Kasumi-1 (cell line): ENCODE measurements around the gene CNTN5.
A peak's percentile ranks its signal among the peaks of the same experiment; 100 is the strongest.

ENCODE experiments used
- DNase-seq, 2 experiments: peaks; one replicate each; lab custom pipeline; 2025; lab: John Stamatoyannopoulos, UW

Gene CNTN5

DNA sequence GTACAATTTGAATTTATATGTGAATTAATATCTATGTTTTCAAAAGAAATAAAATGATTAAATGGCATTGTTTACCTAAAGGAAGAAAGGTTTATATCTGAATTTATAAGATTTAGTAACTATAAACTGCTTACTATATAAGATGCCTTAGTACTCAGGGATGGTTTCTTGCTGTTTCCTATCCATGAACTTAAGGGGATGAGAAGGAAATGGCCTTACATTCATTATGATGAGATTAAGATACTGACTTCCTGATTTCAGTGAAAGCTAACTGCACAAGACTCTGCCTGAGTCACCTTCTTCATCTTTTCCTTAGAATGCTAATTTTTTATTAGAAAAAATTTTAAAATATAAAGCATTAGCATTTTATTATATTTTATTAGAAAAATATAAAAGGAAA lies 1060.1 kb downstream of the CNTN5 start:
- no peak for DNase-seq

DNA sequence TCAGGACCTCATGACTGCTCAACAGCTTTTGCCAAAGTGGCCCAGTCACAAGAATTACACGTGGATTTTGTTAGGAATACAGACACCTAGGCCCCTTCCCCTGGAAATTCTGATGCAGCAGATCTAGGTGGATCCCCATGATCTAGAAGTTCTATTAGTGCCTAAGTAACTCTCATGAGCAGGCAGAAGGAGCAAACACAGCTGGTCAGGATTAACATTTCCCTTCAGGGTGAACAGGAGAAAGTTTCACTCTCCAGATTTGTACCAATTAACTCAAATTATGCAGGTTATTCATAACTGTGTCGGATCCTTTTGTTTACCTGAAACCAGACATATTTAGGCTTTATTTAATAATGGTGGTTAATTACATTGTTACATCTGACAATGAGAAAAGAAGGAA lies 1072.9 kb downstream of the CNTN5 start:
- DNase-seq, result no peak

DNA sequence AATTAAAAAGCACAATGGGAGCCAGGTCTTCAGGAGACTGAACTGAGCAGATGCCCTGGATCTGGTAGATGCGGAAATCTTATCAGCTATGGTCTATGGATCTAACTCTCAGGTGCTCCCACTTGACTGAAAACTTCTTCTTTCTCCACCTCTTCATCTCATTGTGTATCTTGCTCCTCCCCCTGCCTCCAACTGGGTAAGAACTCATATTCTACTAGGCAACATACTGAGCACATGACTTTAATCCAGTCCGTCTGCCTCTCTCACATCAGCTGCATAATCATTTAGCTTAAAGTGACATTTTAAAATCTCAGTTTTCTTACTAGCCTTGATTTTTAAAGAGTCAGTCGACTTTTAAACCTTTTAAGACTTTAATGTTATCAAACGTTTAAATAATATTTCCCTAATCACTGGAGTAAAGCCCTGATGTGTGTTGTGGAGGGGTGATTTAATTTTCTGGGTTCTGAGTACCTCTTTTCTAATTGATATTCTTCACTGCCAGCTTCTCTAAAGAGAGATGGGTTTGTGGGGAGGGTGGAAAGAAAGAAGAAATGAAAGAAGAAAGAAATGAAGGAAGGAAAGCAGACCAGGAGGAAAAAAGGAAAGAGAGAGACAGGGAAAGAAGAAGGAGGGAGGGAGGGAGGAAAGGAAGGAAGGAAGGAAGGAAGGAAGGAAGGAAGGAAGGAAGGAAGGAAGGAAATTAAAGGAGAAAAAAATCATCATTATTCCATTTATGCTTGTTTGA lies 1073.5 kb downstream of the CNTN5 start:
- DNase-seq, result no peak

DNA sequence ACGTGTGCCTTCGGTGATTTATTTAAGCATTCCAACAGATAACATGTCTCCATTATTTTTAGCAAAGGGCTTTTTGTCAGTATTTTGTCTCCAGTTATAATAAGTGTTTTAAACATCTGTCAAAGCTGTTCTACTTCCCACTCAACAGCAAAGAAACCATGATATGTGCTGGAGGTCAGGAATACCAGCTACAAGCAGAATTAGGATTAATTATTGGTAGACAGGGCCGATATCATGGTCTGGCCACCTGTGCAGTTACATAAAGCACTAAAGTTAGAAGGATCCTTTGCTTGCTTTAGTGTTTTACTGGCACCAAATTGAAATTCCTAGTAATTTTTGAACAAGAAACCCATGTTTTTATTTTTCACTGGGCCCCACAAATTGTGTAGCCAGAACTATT lies 1075.1 kb downstream of the CNTN5 start:
- no peak for DNase-seq

DNA sequence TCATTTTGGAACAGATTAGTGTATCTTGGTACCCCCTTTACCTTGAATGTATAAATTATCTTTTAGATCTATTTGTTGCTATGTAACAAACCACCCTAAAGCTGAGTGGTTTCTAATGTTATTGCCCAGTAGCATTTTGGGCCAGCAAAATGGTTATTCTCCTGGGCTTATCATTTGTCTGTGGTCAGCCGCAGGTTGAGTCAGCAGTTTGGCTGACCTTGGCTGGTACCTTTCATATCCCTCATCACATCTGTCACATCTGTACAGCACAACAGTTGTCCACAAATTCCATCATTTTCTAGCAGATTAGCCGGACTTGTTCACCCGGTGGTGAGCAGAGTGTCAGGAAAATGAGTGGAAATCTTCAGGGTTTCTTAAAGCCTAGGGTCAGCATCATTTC lies 1077.8 kb downstream of the CNTN5 start:
- no peak for DNase-seq

DNA sequence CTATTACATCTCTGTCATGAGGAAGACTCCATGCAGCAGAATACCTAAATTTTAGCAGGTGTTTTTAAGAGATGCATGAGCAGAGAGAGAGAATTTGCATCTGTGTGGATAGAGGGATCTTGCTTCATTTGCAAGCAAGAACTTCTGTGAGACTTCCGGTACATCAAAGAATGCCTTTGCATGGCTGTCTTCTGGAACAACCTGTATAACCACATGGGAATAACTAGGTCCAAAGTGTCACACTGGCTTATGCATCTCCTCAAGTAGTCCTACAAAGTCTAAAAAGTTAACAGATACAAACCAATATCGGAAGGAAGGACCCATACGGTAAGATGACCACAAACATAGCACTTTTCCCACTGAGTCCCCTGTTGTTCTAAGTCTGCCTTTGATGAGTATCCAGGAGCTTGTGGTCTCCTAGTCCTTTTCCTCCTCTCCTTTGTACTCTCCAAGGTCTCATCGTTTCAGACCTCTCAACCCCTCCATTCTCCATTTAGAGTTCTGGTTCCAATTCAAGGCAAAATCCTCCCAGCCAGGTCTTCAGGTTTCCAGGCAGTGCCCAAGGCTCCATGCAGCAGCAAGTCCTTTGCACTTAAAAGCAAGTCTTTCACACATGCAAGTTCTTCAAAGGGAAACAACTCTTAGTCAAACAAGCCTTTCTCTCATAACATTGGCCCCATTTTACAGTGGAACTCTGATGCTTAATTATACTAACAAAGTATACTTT lies 1084.7 kb downstream of the CNTN5 start:
- DNase-seq, result no peak

DNA sequence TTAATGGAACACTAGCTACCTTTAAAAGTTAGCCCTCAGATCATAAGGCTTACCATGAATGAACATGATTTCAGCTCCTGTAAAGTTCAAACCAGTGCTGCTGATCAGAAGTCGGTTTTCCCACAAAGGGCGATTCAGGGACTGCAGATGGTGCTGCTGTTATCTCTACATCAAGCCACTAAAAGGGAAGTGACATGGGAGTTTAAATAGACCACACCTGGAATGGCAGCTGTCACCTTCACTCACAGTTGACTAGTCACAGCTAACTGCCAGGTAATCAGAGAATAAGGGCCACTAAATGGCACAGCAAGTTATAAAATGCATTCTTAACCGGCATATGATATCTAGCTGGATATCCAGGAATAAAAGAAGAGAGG lies 1085.2 kb downstream of the CNTN5 start:
- no peak for DNase-seq

DNA sequence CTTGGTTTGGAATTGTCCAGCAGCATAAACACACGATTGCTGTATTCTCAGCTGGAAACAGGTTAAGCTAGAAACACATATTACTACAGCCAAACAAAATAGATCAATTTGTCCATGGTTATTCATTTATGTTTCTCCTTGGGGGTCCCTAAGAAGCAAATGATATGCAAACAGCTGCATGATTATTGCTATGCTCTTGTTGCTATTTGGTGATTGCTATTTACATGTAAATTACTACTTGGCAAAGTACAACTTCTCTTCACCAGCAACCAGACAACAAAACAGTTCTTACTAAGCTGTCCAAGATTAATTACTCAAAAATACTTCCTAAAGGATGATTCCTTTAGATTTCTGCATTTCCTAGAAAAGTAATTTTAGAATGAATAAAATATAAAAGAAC lies 1098.4 kb downstream of the CNTN5 start:
- no peak for DNase-seq

DNA sequence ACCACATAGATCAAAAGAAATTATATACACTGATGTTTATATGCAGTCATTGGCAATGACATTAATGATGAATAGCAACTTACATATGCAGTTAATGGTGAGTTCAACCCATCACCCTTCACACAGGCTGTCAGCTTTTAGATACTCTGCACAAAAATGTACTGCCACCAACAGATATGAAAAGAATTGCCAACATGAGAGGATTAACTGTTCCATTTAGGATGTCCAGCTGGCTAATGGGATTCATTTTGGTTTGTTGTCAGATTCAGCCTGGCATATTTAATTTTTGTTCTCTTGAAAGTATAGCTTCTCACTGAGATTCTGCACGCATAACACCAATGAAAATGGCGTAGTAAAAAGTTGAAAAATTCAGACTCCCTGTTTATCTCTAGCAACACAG lies 1112.4 kb downstream of the CNTN5 start:
- DNase-seq, result no peak

DNA sequence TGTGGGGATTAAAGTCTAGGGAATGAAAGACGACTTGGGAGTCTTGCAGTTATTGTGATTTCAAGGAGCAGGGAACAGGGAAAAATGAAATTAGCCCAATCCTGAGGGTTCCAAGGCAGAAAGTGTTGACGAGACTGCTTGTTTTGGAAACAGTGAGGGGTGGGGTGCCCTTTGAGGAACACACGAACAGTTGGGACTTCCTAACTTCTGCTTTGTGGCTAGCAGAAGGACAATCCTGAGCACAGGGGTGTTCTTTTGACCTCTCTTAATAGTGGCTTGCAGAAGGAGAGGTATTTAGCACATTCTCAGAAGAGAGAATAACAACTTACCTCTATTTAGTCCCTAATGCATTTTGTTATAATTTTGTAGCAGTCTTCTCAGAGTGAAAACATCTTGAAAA lies 1120.5 kb downstream of the CNTN5 start:
- peak; percentile 2 to 20 for DNase-seq

DNA sequence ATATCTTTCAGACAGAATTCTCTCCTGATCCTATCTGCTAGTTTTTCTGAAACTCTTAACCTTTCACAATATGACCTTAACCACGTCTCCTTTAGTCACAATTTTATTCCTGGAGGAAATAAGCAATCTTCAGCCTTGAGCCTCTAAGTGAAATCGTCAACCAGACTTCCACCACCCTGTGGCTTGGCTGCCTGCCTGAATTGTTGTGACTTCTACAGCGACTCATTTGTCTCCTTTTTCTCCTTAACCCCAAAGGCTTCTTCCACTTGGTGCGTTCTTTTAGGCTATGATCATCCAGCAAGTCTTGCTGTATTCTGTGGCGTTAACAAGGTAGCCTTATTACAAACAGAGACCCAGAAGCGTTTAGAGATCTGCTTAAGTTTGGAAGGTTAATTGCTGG lies 1131.2 kb downstream of the CNTN5 start:
- DNase-seq, result peak; percentile 48 to 70

DNA sequence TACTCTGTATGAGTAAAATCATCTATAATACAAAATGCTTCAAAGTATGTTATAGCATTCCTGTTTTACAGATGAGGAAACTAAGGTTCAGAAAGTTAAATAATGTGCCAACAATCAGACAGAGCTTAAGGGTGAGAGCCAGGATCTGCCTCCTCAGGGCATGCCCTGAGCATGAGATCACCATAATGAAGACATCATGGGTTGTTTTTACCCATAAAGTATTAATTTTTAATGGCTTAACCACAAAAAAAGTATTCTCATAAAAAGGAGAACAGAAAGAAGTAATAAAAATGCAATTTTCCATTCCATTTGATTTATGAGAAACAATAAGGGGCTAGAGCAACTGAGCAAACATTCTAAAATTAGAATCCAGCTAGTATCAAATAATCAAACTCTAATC lies 1132.0 kb downstream of the CNTN5 start:
- no peak for DNase-seq

DNA sequence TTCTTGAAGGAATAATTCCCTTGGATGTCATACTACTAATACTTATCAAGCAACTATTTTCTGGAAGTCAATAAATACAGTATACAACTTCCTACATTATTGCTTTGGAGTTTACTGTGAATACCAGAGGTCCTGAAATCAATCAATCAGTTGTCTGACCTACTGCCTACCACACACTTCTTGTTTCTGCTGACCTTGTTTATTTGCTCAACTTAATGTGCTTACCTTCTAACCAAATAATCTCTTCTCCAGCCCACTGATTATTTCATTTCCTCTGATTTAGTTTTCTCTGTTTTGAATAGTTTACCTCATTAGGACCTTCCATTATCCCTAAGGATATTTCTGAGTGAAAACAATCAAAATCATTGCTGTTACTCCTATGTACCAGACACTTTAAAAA lies 1142.7 kb downstream of the CNTN5 start:
- no peak for DNase-seq

DNA sequence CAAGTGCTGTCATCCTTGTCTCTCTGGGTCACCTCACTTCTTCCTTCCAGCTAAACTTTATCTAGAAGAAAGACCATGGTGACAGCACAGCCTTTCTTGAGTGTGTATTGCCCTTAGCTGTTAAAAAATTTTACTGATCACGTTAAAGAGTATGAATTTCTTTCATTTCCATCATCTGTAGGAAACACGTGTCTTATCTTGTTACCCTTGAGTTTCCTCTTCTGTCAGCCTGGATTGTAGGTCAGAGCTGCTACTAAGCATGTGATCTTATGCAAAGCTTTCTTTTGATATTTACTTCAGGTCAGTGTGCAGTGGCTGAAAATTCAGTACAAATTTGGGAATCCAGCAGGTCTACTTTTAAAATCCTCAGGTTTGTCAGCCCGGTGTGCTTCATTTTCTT lies 1154.1 kb downstream of the CNTN5 start:
- no peak for DNase-seq

DNA sequence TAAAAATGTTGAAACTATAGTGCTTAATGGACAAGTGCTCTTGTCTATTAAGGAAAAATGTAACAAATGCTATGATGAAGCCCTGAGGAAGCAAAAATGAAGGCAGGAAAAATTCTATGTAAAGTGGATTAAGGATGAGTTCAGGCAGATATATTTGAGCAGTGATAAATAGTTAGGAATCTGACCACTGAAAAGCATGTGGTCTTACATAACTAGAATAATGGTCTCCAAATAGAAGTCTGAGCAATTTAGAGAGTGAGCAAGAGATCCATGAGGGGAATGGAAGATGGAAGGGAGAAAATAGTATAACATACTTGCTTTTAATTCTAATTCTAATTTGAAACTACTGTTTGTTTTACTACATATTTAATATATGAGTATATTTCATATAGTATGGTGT lies 1155.7 kb downstream of the CNTN5 start:
- DNase-seq, result no peak

DNA sequence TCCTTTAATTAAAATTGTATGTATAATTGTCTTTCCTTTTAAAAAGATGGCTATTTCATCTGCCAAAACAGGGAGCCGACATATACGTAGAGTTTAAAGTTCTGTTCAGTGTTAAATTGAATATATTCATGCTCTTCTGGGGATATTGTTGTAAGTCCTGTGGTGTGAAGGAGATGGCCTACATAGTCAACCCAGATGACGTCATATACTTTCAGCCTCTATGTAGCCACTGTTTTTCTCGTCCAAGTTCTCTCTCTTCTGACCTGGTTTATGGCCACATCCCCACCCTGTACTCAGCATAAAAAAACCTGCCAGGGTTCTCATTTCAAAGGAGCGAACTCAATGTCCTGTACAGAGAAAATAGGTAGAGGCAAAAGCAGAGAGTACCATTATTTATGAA lies 1156.9 kb downstream of the CNTN5 start:
- DNase-seq, result no peak

DNA sequence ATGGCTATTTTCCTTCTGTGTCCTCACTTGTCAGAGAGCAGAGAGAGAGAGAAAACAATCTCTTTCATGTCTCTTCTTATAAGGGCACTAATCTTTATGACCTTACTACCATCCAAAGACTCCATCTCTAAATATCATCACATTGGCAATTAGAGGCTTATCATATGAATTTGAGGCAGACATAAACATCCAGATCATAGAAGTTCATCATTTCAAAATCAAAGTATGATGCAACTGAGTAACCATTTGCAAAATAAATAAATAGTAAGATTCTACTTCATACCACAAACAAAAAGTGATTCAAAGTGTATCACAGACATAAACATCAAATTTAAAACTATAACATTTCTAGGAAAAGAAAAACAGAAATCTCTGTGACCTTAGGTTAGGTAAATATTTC lies 1161.6 kb downstream of the CNTN5 start:
- DNase-seq, result no peak

DNA sequence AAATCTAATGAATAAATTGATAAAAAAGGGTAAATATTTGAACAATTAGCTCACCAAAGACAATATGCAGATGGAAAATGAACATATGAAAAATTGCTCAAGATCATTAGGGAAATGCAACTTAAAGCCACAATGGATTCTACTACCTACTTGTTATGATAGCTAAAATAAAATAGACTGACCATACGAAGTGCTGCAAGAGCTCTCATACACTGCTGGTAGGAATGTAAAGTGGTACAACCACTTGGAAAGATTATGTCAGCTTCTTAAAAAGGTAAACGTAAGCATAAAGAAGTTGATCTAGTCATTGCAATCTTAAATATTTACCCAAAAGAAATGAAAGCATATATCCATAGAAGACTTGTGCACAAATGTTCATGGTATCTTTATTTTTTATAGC lies 1162.2 kb downstream of the CNTN5 start:
- DNase-seq, result no peak

DNA sequence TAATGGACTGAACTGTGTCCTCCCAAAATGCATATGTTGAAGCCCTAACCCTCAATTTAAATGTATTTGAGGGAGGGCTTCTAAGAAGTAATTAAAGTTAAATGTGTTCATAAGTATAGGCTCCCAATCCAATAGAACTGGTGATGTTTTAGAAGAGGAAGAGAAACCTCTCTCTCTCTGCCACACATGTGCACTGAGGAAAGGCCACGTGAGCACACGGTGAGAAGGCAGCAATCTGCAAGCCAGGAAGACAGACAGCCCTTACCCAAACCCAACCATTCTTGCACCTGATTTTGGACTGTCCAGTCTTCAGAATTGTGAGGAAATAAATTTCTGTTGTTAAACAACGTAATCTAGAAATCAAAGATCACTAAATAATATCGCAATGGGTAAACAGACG lies 1164.8 kb downstream of the CNTN5 start:
- DNase-seq, result no peak

DNA sequence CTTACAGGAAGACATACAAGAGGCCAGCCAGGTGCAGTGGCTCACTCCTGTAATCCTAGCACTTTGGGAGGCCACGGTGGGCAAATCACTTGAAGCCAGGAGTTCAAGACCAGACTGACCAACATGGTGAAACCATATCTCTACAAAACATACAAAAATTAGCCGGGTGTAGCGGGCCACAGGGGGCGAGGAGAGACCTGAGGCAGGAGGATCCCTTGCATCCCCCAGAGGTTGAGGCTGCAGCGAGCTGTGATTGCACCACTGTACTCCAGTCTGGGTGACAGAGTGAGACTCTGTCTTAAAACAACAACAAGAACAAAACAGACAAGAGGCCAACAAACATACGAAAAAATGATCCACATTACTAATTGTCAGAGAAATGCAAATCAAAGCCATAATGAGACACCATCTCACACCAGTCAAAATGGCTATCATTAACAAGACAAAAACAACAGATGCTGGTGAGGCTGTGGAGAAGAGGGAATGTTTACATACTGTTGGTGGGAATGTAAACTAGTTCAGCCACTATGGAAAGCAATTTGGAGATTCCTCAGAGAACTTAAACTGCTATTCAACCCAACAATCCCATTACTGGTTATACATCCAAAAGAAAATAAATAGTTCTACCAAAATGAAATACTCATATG lies 1167.5 kb downstream of the CNTN5 start:
- DNase-seq, result no peak

DNA sequence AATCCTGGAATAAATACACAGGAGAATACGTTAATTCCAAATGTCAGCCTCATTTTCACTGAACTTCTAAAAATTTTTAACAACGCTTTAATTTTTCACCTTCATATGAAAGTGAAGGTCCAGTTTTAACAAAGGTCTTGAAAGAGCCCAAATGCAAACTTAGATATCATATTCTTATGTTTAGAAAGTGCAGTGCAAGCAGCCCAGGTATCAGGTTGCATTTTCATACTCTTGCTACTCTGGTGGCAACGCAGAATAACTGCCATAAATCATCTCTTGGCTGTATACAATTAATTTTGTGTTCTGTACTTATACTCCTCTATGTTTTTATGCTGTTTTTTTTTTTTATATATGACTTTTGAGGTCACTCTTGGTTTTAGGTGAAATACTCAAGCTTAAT lies 1169.6 kb downstream of the CNTN5 start:
- no peak for DNase-seq

DNA sequence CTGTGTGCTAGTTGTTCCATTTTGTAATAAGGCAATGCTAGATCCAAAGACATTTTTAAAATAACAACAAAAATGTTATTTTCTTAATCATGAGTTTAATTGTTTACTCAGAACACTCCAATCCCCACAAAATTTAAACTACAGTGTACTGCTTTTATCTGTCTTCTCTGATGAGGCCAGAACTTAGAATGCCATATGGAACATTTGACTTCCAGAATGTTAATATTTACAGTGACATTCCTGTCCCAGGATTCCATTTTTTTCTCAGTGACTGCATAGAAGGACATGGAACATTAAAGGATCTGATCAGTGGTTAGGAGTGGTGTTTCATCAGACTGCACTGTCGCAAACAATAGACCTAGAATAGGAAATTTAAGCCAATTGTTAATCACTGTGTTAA lies 1171.4 kb downstream of the CNTN5 start:
- DNase-seq, result no peak

DNA sequence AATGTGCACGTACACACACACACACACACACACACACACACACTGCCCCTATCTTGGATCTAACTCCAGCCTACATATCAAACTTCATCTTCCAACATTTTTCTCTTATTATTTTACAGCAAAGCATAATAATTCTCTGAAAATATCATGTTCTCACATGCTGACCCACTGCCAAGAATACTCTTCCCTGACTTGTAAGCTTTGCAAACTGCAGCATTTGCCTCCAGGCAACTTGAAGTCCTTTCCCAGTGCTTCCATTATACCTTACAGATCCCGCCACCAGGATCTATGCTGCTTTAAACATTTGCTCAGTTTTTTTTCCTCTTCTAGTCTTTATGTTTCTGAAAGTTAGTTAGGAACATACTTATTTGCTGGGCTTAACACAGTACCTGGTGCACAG lies 1183.0 kb downstream of the CNTN5 start:
- DNase-seq, result no peak
